GM13977 (cell line): Measurements from ENCODE around the gene SCD5.

Experiments used
- DNase-seq: peaks from one replicate; pipeline ENCODE4 v3.0.0; 2012; ENCODE audit warnings: low spot score
- CTCF ChIP-seq: IDR thresholded peaks from 2 replicates; pipeline ENCODE4 v1.5.1; 2012; ENCODE audit warnings: mild to moderate bottlenecking, control low read depth; ENCODE audit not compliant: insufficient read depth; ENCODE audit errors: extremely low read depth, missing control alignments
- in situ Hi-C: fragments of 300-500 bp; cut with MboI; formaldehyde crosslinking; loops from one replicate; pipeline ENCODE4 v1.12.0; 2022; ENCODE audit warnings: low sequenced_read_pairs, low pct_unique_long_range_greater_than_20kb, mixed read lengths, inconsistent platforms; ENCODE audit not compliant: unreplicated experiment

SCD5 gene

GRCh38 chr4:82692101-82692780, 106.4 kb downstream of the SCD5 start:
- DNase-seq = no peak
- in situ Hi-C loops = no loop called here
- TF ChIP-seq CTCF = no peak

GRCh38 chr4:82691431-82691830, 107.2 kb downstream of the SCD5 start:
- in situ Hi-C loops = no loop called here
- TF ChIP-seq CTCF = no peak
- DNase-seq = no peak

GRCh38 chr4:82688091-82688795, 110.4 kb downstream of the SCD5 start:
- DNase-seq = no peak
- in situ Hi-C loops = no loop called here

GRCh38 chr4:82687531-82687930, 111.1 kb downstream of the SCD5 start:
- no peak for TF ChIP-seq CTCF
- in situ Hi-C loops = no loop called here
- no peak for DNase-seq

More at GRCh38 chr4:82688091-82688795, 110.4 kb downstream of the SCD5 start:
- TF ChIP-seq CTCF = no peak

- no peak for TF ChIP-seq CTCF
- no peak for DNase-seq
- in situ Hi-C loops = no loop called here
These were observed 116.8 kb downstream of the SCD5 start for GRCh38 chr4:82681754-82682153.

- no peak for DNase-seq
- in situ Hi-C loops = no loop called here
- TF ChIP-seq CTCF = no peak
These were observed 117.8 kb downstream of the SCD5 start for GRCh38 chr4:82680834-82681233.

GRCh38 chr4:82679531-82679930, 119.1 kb downstream of the SCD5 start:
- in situ Hi-C loops = no loop called here
- no peak for TF ChIP-seq CTCF
- no peak for DNase-seq
